Measurements from ENCODE around the gene AGBL4. TPM values are rescaled to one million over a fixed set of nuclear protein-coding genes. Genes with fewer than 3 reads are reported as not detected.

The AGBL4 gene
- total RNA-seq, 1 donor from 2014 or later = 0.50 TPM

DNA sequence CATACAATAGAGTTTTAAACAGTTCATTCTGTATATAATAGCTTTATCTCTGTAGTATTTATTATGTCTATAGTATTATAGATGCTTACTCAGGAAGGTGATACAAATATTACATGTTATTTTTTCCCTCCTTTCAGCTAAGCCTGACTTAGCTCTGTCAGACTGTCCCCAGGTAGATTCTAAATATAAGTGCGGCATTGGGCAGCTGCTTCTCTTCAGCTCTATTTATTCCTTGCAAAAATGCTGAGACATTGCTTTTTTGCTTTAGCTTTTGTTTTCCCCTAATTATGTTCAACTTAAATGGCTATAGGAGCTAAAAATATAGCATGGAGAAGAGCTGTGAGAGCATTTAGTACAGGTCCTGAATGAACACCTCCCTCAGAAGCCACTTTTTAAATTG, 1043.8 kb downstream of the AGBL4 start:
- no peak for DNase-seq
- intact Hi-C loops (cut with micrococcal nuclease) = no loop called here
- ATAC-seq = no peak

DNA sequence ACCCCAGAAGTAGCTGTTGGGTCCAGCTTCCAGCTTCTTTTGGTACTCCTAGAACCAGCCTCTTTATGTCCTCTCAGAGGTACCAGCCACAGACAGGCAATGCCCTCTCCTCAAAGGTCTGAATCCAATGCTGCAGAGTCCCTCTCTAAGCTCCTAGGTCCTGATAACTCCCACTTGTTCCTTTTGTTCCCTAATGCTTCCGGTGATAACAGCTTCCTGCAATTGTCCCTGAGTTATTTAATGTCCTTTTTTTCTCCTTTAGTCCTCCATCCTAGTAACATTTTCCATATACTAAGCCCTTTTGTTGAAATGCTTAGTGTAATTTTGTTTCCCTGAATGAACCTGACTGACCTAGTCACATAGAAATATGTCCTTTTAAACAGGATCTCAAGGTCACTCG, 1045.3 kb downstream of the AGBL4 start:
- no peak for ATAC-seq

DNA sequence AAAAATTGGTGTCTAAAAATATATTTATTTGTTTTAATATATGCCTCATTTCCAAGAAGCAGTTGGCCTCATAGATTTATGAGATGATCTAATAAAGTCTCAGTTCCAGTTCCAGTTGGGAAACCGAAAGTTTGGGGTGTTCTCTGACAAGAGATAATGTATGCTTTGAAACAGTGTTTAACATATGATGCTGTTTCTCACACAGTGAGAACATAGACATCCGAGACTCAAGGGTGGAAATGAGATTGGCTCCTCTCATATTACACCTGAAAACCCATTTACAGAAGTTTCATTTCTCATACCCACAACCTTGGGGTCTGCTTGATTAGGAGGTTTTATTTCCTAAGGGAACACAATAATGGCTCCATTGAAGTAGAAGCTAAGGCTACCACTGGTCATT, 1046.5 kb downstream of the AGBL4 start:
- intact Hi-C loops (cut with micrococcal nuclease) = no loop called here
- no peak for DNase-seq
- ATAC-seq = no peak

More for the DNA sequence above, 1045.3 kb downstream of the AGBL4 start:
- no peak for DNase-seq
- intact Hi-C loops (cut with micrococcal nuclease) = no loop called here

DNA sequence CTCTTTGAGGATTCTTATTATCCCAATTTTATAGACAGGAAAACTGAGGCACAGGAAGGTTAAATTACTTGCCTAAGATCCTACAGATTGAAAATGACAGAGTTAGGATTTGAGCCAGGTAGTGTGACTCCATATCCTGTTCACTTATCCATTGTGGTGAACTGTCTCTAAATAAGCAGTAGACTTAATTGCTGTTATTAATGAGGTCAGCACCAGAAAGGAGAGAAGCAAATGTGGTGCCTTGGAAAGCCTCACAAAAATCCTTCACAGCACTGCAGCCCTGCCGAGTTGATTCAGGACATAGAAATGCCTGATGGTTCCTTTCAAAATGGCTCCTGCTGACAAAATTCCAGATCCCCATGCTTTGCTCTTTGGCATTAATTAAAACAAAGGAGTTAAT, 1053.8 kb downstream of the AGBL4 start:
- ATAC-seq = no peak
- no peak for DNase-seq
- intact Hi-C loops (cut with micrococcal nuclease) = no loop called here

DNA sequence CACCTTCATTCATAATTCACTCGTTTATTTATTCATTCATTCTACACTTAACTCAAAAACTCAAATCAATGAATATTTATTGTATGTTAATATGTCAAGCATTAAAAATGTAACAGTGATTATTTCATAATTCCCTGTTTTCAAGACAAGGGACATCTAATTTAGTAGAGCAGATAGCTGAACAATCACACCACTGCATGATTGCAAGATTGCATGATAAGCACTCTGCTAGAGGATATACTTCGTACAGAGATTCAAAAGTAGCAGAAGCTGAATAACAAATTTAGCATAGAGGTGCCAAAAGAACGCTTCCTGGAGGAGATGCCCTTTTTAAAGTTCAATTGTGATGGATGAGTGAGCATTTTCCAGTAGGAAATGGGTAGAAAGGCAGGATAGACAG, 1056.4 kb downstream of the AGBL4 start:
- intact Hi-C loops (cut with micrococcal nuclease) = no loop called here
- DNase-seq (no peak), ATAC-seq (no peak)

DNA sequence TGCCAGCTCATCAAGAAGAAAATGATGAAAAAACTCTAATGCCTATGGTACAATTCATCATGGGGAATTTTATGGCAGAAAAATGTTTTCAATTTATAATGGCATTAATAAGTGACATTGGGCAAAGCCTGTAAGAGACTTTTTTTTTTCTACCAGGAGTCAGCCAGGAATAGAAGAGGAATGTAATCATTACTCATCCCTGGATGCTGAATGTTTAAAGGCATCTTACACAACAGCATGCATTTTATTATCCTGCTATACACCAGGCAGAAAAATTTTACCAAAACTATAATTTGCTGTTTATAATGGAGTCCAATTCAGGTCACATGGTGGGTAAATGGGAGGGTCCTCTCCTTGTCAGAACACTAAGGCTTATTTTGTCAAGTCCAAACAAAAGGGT, 1057.2 kb downstream of the AGBL4 start:
- DNase-seq (no peak), ATAC-seq (no peak)
- intact Hi-C loops (cut with micrococcal nuclease) = no loop called here

DNA sequence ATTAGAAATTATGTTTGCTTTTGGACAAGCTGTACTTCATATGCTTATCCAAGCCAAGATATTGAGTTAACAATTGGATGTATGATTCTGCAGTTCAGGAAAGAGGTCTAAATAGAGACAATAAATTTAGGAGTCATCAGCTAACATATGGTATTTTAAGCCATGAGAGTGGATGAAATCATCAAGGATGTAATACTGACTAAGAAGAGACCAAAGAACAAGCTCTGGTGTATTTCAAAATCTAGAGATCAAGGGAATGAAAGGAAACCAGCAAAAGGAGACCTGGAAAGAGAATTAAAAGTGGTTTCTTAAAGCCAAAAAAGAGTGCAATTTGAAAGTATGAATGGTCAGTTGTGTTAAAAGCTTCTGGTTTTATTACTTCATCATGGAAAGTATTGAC, 1063.4 kb downstream of the AGBL4 start:
- DNase-seq (no peak), ATAC-seq (no peak)
- intact Hi-C loops (cut with micrococcal nuclease) = no loop called here

DNA sequence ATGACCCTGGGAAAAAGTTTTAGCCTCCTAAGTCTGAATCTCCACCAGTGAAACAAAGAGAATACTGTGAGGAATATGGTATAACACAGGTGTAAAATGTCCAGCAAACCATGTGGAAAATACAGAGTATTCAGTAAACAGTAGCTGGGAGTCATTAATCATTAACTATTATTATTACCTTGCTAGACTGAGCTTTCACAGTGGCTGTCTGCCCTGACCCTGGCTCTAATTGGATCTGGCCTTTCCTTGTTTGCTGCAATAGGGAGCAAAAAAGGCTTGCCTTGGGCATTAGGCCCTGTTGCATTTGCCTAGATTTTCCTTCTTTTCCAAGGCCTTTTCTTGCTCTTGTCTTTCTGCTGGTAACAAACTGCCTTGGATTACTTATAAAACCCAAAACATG, 1068.0 kb downstream of the AGBL4 start:
- DNase-seq (no peak), ATAC-seq (no peak)
- intact Hi-C loops (cut with micrococcal nuclease) = no loop called here

DNA sequence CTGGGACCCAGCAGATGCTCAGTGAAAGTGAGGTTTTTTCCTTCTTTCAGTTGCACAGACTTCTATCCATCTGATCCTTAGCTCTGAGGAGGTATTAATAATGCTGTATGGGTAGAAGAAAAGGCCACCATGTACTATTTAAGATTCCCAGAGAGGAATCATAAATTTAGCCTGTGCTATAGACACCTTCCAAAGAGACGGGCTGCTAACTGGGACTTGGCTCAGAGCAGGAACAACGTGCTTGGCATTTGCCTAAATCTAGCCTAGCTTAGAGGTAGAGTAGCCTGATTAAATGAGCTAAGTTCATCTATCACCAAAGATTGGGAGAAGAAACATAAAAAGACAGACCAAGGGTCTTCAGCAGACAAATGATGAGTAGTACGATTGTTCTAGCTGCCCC, 1070.1 kb downstream of the AGBL4 start:
- no peak for DNase-seq
- intact Hi-C loops (cut with micrococcal nuclease) = no loop called here
- no peak for ATAC-seq

DNA sequence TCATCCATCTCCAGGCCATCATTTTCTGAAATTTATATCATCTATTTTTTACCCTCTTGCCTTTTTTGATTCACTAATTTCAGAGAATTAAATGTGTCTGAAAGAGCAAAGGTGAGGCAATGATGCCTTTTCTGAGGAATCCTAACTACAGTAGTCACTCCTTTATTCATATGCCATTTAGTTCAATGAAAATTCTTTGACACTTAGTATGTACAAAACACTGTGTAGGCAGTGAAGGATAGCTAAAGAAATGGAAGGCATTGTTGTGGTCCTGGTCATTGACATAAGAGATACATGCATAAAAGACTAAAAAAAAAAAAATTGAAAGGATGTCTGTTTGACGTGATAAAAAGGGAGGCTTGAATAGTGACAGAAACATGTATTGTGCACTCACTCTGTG, 1075.2 kb downstream of the AGBL4 start:
- ATAC-seq = no peak
- no peak for DNase-seq
- intact Hi-C loops (cut with micrococcal nuclease) = no loop called here

DNA sequence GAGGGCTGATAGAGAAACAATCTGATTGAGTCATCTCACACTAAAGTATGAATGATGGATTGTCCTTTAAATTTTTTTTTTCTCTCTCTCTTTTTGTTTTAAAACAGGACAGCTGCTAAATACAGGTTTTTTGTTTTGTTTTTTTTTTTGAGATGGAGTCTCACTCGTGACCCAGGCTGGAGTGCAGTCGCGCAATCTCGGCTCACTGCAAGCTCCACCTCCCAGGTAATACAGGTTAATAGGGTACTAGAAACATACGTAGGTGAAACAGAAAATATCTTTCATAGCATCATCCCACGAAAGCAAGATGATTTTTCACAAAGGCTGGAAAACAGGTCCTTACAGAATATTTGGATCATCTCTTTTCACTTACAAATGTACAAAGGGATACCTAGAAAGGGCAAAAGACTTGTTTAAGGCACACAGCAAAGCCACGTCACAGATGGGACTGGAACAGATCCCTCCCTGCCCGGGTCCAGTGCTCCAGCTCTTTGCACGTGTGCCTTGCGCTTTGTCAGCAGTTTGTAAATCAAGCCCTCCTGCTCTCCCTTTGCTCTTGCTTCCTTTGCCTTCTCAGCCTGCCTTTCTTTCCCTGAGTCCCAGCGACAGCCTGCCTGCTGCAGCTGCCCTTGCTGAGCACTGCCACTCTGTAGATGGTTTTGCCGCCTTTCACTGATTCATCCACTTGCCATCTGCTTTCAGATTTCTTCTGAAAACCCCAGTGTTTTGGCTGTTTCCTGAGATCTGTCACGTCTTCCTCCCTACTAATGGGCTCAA, 1075.8 kb downstream of the AGBL4 start:
- DNase-seq (no peak), ATAC-seq (no peak)
- intact Hi-C loops (cut with micrococcal nuclease) = no loop called here

DNA sequence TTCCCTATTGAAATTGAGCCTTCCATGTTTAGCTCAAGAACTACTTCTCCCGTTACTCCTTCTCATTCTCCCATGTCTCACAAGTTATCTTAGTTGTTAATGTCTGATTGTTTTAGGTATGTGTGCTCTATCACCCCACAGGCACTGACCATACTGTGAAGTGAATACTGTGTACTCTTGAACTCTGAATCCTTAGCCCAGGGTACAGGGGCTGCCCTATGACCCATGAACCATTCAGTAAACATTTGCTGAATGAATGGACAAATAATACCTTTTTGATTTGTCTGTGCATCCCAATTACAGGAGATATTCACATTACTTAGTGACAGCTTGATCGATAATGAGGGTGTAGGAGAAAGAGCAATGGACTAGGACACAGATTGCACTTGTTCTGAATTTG, 1077.7 kb downstream of the AGBL4 start:
- ATAC-seq = no peak
- intact Hi-C loops (cut with micrococcal nuclease) = no loop called here
- DNase-seq = no peak

DNA sequence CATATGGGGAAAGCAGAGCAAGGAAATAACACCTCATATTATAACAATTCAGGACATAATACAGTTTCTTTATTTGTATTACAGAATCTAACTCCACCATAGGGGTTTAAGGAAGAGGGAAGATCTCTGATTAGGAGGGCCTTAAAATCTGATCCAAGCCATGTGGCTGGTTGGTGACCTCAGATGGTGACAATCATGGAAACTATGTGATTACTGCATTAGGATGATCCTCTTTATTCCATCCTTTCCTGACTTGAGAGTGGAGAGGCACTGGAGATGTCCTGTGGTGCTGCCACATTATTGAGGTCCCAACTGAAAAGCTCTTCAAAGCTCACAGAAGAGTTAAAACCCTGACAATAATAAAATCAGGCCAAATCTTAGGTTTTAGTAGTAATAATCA, 1078.9 kb downstream of the AGBL4 start:
- DNase-seq = no peak
- intact Hi-C loops (cut with micrococcal nuclease) = no loop called here
- no peak for ATAC-seq

DNA sequence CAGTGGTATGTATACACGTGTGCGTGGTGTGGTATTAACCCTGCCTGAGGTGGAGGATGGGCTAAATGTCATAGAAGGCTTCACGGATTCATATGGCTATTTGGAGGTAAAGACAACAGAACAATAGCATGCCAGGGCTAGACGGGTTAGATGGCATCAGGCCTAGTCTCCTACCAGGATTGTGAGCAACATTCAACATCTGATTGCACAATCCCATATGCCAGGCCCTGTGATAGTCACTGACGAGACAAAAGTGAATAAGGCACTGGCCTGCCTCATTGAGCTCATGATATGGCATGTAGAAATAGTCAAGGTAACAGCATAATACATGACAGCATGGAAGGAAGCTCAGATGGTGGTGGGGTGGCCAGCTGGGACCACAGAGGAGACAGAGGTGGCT, 1079.9 kb downstream of the AGBL4 start:
- ATAC-seq = no peak
- intact Hi-C loops (cut with micrococcal nuclease) = no loop called here

DNA sequence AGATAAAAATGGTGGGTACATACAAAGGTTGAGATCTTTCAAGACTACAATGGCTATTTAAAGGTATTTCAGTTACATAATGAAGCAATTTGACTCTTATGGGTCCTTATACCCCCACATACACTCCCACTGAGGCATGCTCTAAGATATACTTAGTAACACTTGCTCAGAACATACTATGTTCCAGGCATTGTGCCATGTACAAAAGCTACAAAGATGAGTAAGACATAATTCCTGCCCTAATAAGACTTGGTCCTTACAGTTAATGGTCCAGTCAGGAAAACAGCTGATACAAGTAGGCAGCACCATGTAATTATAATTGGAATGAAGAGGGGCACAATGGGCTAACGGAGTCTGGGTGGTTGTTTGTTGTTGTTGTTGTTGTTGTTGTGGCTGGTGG, 1080.4 kb downstream of the AGBL4 start:
- DNase-seq (no peak), ATAC-seq (peak; percentile 80)
- intact Hi-C loops (cut with micrococcal nuclease) = no loop called here

More for the DNA sequence above, 1079.9 kb downstream of the AGBL4 start:
- no peak for DNase-seq

DNA sequence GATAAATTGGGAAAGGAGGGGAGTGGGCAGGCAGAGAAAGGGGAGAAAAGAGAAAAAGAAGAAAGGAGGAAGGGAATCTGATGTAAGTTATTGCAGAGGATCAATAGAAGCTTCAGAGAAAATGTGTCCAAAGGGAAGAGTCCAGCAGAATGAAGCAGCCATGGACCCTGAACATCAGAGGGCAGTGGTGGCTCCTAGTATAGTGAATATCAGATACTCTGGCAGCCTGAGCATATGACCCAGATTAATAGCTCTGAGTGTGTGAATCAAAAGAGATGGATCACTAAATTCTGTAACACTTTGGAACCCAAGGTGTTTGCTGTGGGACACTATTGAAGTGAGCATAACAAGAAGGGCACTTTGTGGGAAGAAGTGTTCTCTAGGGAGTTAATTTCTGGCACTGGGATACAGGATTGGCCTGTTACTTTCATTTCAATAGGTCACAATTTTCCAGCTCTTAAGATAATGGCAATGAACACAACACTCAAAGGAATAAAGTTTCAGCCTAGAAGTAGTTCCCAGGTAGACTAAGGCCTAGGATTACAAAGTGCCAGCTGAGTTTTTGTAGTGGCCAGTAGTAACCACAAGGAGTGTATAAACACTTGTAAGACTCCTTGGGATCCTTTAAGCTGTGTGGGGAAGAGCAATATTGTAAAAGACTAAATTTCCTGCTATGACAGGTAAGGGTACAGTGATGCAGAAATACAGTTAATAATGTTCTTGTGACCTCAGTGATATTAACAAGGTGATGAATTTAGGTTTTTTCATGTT, 1082.6 kb downstream of the AGBL4 start:
- ATAC-seq = no peak
- no peak for DNase-seq
- intact Hi-C loops (cut with micrococcal nuclease) = no loop called here

DNA sequence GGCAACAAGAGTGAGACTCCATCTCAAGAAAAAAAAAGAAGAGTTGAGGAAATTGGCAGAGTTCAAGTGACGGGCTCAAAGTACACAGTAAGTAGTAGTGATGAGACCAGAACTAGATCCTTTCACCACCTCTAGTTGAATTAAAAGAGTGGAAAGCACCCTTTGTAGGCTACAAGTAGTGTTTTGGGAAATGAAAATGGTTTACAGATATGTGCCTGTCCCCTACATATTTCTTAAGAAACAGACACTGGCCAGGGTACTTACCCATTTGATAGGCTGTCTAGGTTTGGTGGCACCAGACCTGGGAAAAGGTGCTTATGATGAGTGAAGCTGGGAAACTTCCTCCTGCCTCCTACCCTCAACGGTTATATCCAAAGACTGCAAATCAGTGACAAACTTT, 1083.4 kb downstream of the AGBL4 start:
- DNase-seq (no peak), ATAC-seq (no peak)
- intact Hi-C loops (cut with micrococcal nuclease) = no loop called here

DNA sequence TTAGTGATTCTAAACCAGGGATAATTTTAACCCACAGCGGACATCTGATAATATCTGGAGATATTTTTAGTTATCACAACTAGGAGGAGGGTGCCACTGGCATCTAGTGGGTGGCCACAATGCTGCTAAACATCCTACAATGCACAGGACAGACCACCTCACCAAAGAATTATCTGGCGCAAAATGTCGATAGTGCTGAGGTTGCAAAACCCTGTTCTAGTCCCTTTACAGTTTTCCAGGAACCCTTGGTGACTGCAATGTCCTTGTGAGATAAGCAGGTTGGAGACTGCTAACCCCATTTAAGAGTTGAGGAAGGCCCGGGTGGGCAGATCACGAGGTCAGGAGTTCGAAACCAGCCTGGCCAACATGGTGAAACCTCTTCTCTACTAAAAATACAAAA, 1083.9 kb downstream of the AGBL4 start:
- DNase-seq (no peak), ATAC-seq (no peak)
- intact Hi-C loops (cut with micrococcal nuclease) = no loop called here

DNA sequence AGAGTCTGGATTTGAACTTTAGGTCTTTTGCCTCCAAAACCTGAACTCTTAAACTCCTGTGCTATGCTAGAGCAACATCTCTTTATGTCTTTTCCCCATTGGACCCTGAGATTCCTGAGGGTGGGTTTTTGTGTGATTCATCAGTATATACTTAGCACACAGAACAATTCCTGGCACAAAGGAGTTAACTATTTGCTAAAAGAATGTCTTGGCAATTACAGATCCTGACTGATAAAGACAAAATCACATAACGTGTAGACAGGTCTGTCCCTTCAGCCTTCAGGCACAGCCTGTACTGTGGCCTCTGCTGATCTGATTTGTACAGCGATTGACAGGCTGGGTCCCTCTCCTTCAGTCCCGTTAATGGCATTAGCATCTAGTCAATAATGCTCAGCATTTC, 1084.7 kb downstream of the AGBL4 start:
- intact Hi-C loops (cut with micrococcal nuclease) = no loop called here
- no peak for ATAC-seq
- no peak for DNase-seq

DNA sequence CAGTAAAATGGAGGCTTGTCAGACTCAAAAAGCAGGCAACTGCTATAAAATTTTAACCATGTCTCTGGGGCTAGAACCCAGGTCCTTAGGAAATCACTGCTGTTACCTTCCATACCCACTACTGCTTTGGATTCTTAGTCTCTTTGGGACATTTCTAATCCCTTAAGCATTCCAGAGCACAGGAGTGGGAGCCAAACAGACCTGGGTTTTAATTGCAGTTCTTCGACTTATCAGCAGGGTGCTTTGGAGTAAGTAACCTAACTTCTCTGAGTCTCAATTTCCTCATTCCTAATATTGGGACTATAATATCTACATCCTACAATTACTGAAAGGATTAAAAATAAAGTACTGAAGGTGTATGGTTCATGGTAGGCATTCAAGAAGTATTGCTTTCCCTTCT, 1086.0 kb downstream of the AGBL4 start:
- intact Hi-C loops (cut with micrococcal nuclease) = no loop called here

DNA sequence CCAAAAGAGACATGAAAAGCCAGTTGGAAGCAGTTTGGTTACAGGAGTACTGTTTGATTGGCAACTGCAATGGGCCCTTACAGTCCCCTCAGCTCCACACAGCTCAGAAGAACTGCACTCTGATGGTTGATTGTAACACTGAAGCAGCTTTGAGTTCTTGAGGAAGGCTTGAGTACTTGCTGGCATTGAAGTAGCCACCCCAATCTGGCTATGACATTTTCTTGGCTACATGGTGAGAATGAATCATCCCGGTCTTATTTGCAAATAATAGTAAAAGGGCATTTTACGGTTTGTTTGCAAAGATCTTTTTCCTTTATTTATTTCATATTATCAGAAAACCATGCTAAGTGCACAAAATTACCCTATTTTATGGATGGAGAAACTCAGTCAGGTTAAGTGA, 1087.3 kb downstream of the AGBL4 start:
- no peak for ATAC-seq
- DNase-seq = no peak
- intact Hi-C loops (cut with micrococcal nuclease) = no loop called here

More for the DNA sequence above, 1086.0 kb downstream of the AGBL4 start:
- DNase-seq (no peak), ATAC-seq (no peak)
